Measurements from ENCODE around the gene POLR2J. TPM values are rescaled to one million over a fixed set of nuclear protein-coding genes. Genes with fewer than 3 reads are reported as not detected.

POLR2J gene
- total and polyA plus RNA-seq, 2 experiments from 2014 or later: 32.2 to 167 TPM

- no peak for TF ChIP-seq REST (IDR thresholded peaks at IDR 0.05; ENCODE audit: unreplicated experiment)
- TF ChIP-seq ETS1 (IDR thresholded peaks at IDR 0.05): peak; percentile 86
- TF ChIP-seq EZH2 (IDR thresholded peaks at IDR 0.05; ENCODE audit: low read depth, unreplicated experiment): no peak
- TF ChIP-seq POLR2AphosphoS5 (IDR thresholded peaks at IDR 0.05; ENCODE audit: low read depth): peak; percentile 82
- no peak for TF ChIP-seq STAT1 (IDR thresholded peaks at IDR 0.05; ENCODE audit: unreplicated experiment)
- no peak for TF ChIP-seq JUNB (IDR thresholded peaks at IDR 0.05; ENCODE audit: unreplicated experiment)
- no peak for TF ChIP-seq NANOG (IDR thresholded peaks at IDR 0.05; ENCODE audit: borderline replicate concordance)
- TF ChIP-seq ZNF331 (CRISPR knock-in tag; IDR thresholded peaks at IDR 0.05; ENCODE audit: low read depth): no peak
- no peak for TF ChIP-seq EZH2phosphoT487 (IDR thresholded peaks at IDR 0.05; ENCODE audit: unreplicated experiment)
- no peak for TF ChIP-seq CREB1 (CRISPR knock-in tag; IDR thresholded peaks at IDR 0.05; ENCODE audit: low read depth)
- peak in 1 of 2 experiments; percentile 12; a peak in 1 of 4 replicates for TF ChIP-seq CTCF (conservative IDR thresholded peaks at IDR 0.05; ENCODE audit: low read depth in 2 of 2)
Measured at GRCh38 chr7:102464577-102465280, 14.0 kb downstream of the POLR2J start, which contains the start of the genes ALKBH4 and LRWD1 (continued).
